Right atrium auricular region (tissue), 2 donors: ENCODE measurements around the gene ARHGEF2. TPM values are rescaled to one million over a fixed set of nuclear protein-coding genes. Genes with fewer than 3 reads are reported as not detected.

Experiments used
- DNase-seq: peaks from one replicate; pipeline ENCODE4 v3.0.0-alpha.2; 2019; ENCODE audit warnings: low spot score
- H3K27ac ChIP-seq, 2 donors: fragments of 200-600 bp; sonication (generic); 1 replicate in 1 of 2; 2 replicates in 1 of 2; pipeline ENCODE4 v1.5.1; 2016 to 2019
- H3K27me3 ChIP-seq, 2 donors: fragments of 200-600 bp; sonication (generic); one replicate each; pipeline versions ENCODE4 v1.5.1 to v1.6.0; 2017 to 2019
- H3K36me3 ChIP-seq: fragments of 200-600 bp; sonication (generic); one replicate; pipeline ENCODE4 v1.5.1; 2016
- H3K4me1 ChIP-seq, 2 donors: fragments of 200-600 bp; sonication (generic); one replicate each; pipeline versions ENCODE4 v1.5.1 to v1.6.0; 2017 to 2019
- H3K4me3 ChIP-seq, 2 donors: fragments of 200-600 bp; sonication (generic); 1 replicate in 1 of 2; 2 replicates in 1 of 2; pipeline ENCODE4 v1.5.1; 2017 to 2019; ENCODE audit warnings: mild to moderate bottlenecking in 1 of 2, moderate library complexity in 1 of 2
- H3K9me3 ChIP-seq, 2 donors: fragments of 200-600 bp; sonication (generic); one replicate each; pipeline ENCODE4 v1.5.1; 2019
- CTCF ChIP-seq, 2 donors: fragments of 200-600 bp; sonication (generic); IDR thresholded peaks; one replicate each; pipeline ENCODE4 v1.5.1; 2019; ENCODE audit warnings: antibody characterized with exemption in 2 of 2
- total RNA-seq, 2 donors: library from RNA; depleted of rRNA; stranded (reverse); fragments of >200 nt; gene quantifications; one replicate each; pipeline ENCODE4 v1.1.0, GENCODE V29; 2016

ARHGEF2 gene
- total RNA-seq, 2 donors from 2014 or later: 50.8 to 69.8 TPM

- Histone ChIP-seq H3K4me1 (no peaks in the 10 kb centered on the region), H3K9me3 (no peaks in the 10 kb centered on the region), H3K27ac (no peak overlapping the region), H3K27me3 (no peaks in the 10 kb centered on the region), H3K4me3 (no peak overlapping the region), H3K36me3 (peaks cover 99% of the 10 kb centered on the region)
- no peak for DNase-seq
- TF ChIP-seq CTCF (IDR thresholded peaks at IDR 0.05): no peak
Measured at GRCh38 chr1:155919801-155920200, 58.5 kb downstream of the ARHGEF2 start.

GRCh38 chr1:155918660-155919059 lies 59.7 kb downstream of the ARHGEF2 start:
- H3K4me1 ChIP-seq: no peaks in the 10 kb centered on the region
- no peak for TF ChIP-seq CTCF (IDR thresholded peaks at IDR 0.05)

GRCh38 chr1:155913969-155914757 lies 64.2 kb downstream of the ARHGEF2 start:
- Histone ChIP-seq H3K4me3 (no peak overlapping the region), H3K4me1 (peaks cover 0 to 22% of the 10 kb centered on the region in 2 donors), H3K27me3 (no peaks in the 10 kb centered on the region), H3K9me3 (no peaks in the 10 kb centered on the region), H3K27ac (no peak overlapping the region), H3K36me3 (peaks cover 66% of the 10 kb centered on the region)
- DNase-seq: no peak
- no peak for TF ChIP-seq CTCF (IDR thresholded peaks at IDR 0.05)

More at GRCh38 chr1:155918660-155919059, 59.7 kb downstream of the ARHGEF2 start:
- no peak overlapping the region for H3K4me3 ChIP-seq
- H3K9me3 ChIP-seq: no peaks in the 10 kb centered on the region
- H3K27me3 ChIP-seq: no peaks in the 10 kb centered on the region
- no peak overlapping the region for H3K27ac ChIP-seq
- no peak for DNase-seq
- H3K36me3 ChIP-seq: peaks cover 94% of the 10 kb centered on the region

GRCh38 chr1:155912056-155912536 lies 66.3 kb downstream of the ARHGEF2 start:
- peak overlapping the region; percentile 93 to 95 for H3K27ac ChIP-seq
- H3K9me3 ChIP-seq: no peaks in the 10 kb centered on the region
- DNase-seq: no peak
- no peaks in the 10 kb centered on the region for H3K27me3 ChIP-seq
- H3K4me1 ChIP-seq: peaks cover 0 to 22% of the 10 kb centered on the region in 2 donors
- H3K4me3 ChIP-seq: no peak overlapping the region
- no peak for TF ChIP-seq CTCF (IDR thresholded peaks at IDR 0.05)
- peaks cover 65% of the 10 kb centered on the region for H3K36me3 ChIP-seq

- peaks cover 0 to 22% of the 10 kb centered on the region in 2 donors for H3K4me1 ChIP-seq
- peak in 1 of 2 donors; percentile 22 for TF ChIP-seq CTCF (IDR thresholded peaks at IDR 0.05)
- no peaks in the 10 kb centered on the region for H3K9me3 ChIP-seq
- H3K36me3 ChIP-seq: peaks cover 63% of the 10 kb centered on the region
- peak within 1 kb of the TSS; percentile 93 to 95 for H3K27ac ChIP-seq
- H3K27me3 ChIP-seq: no peaks in the 10 kb centered on the region
- peak within 1 kb of the TSS; percentile 78 to 84 for H3K4me3 ChIP-seq
- DNase-seq: peak; percentile 90
Measured at GRCh38 chr1:155911156-155912055, 66.9 kb downstream of the ARHGEF2 start, which contains the start of gene RIT1. RIT1 (minus strand) TSS chr1:155911349; CDS start chr1:155910761, 588 bp downstream.
